IPS DF 4.7 (cell line): ENCODE results near the gene SLC17A2.
"Not testable (repeated sequence)": the region's sequence is repeated elsewhere in the genome, so short reads cannot be mapped to it uniquely, and the experiment has no call there.

Source experiments
- DNase-seq: peaks from one replicate; pipeline ENCODE4 v3.0.0-alpha.2; 2013; ENCODE audit warnings: low spot score; ENCODE audit errors: extremely low read depth

SLC17A2 gene

GRCh38 chr6:25951296-25952032 is 21.0 kb upstream of the SLC17A2 start:
- no peak for DNase-seq

GRCh38 chr6:25950297-25950696 is 19.8 kb upstream of the SLC17A2 start:
- no peak for DNase-seq

GRCh38 chr6:25949695-25950094 is 19.2 kb upstream of the SLC17A2 start:
- no peak for DNase-seq

GRCh38 chr6:25947492-25947891 is 17.0 kb upstream of the SLC17A2 start:
- not testable (repeated sequence) for DNase-seq

- no peak for DNase-seq
Observed at GRCh38 chr6:25946631-25947030, 16.1 kb upstream of the SLC17A2 start.

GRCh38 chr6:25945738-25946137 is 15.2 kb upstream of the SLC17A2 start:
- not testable (repeated sequence) for DNase-seq

- DNase-seq, result no peak
Observed at GRCh38 chr6:25944688-25945574, 14.4 kb upstream of the SLC17A2 start.

GRCh38 chr6:25943887-25944286 is 13.4 kb upstream of the SLC17A2 start:
- DNase-seq, result no peak

- no peak for DNase-seq
Observed at GRCh38 chr6:25942561-25943147, 12.2 kb upstream of the SLC17A2 start.

- no peak for DNase-seq
Observed at GRCh38 chr6:25939593-25939992, 9.1 kb upstream of the SLC17A2 start.

GRCh38 chr6:25935953-25936352 is 5.5 kb upstream of the SLC17A2 start:
- DNase-seq, result no peak

- DNase-seq, result no peak
Observed at GRCh38 chr6:25934735-25935313, 4.3 kb upstream of the SLC17A2 start.

GRCh38 chr6:25934156-25934555 is 3.7 kb upstream of the SLC17A2 start:
- no peak for DNase-seq

- no peak for DNase-seq
Observed at GRCh38 chr6:25931411-25931709, 869 bp upstream of the SLC17A2 start.

GRCh38 chr6:25929785-25930184 is 706 bp downstream of the SLC17A2 start:
- not testable (repeated sequence) for DNase-seq

GRCh38 chr6:25928562-25929324 is 1.7 kb downstream of the SLC17A2 start:
- no peak for DNase-seq

GRCh38 chr6:25927756-25928216 is 2.7 kb downstream of the SLC17A2 start:
- no peak for DNase-seq

- DNase-seq, result no peak
Observed at GRCh38 chr6:25927178-25927577, 3.3 kb downstream of the SLC17A2 start.

GRCh38 chr6:25925876-25926275 is 4.6 kb downstream of the SLC17A2 start:
- DNase-seq, result no peak

- no peak for DNase-seq
Observed at GRCh38 chr6:25922301-25922700, 8.2 kb downstream of the SLC17A2 start.

GRCh38 chr6:25921525-25922203 is 8.8 kb downstream of the SLC17A2 start:
- DNase-seq, result no peak
